ENCODE results near the gene SLIT1. TPM values are rescaled to one million over a fixed set of nuclear protein-coding genes. Genes with fewer than 3 reads are reported as not detected.

SLIT1 gene
- total RNA-seq, 2 donors from 2014 or later, result 0.14 to 0.35 TPM

GRCh38 chr10:97097084-97097433, 88.7 kb downstream of the SLIT1 start:
- no peak for DNase-seq (ENCODE audit: low spot score)
- no peaks in the 10 kb centered on the region for H3K27me3 ChIP-seq (replicated peaks; ENCODE audit: insufficient read depth)
- H3K36me3 ChIP-seq, result no peaks in the 10 kb centered on the region
- ATAC-seq (ENCODE audit: insufficient number of reproducible peaks, low FRiP score, low read depth), result no peak
- H3K9me3 ChIP-seq, result no peaks in the 10 kb centered on the region
- TF ChIP-seq, protein P1, sequence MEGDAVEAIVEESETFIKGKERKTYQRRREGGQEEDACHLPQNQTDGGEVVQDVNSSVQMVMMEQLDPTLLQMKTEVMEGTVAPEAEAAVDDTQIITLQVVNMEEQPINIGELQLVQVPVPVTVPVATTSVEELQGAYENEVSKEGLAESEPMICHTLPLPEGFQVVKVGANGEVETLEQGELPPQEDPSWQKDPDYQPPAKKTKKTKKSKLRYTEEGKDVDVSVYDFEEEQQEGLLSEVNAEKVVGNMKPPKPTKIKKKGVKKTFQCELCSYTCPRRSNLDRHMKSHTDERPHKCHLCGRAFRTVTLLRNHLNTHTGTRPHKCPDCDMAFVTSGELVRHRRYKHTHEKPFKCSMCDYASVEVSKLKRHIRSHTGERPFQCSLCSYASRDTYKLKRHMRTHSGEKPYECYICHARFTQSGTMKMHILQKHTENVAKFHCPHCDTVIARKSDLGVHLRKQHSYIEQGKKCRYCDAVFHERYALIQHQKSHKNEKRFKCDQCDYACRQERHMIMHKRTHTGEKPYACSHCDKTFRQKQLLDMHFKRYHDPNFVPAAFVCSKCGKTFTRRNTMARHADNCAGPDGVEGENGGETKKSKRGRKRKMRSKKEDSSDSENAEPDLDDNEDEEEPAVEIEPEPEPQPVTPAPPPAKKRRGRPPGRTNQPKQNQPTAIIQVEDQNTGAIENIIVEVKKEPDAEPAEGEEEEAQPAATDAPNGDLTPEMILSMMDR (IDR thresholded peaks at IDR 0.05), result no peak
- H3K4me3 ChIP-seq, result no peak overlapping the region
- no peak overlapping the region for H3K27ac ChIP-seq
- H3K4me1 ChIP-seq (ENCODE audit: control insufficient read depth in 1 of 2, low read depth in 2 of 2), result peaks cover 0 to 14% of the 10 kb centered on the region in 2 donors

GRCh38 chr10:97096261-97097083, 89.3 kb downstream of the SLIT1 start:
- no peaks in the 10 kb centered on the region for H3K36me3 ChIP-seq
- no peak for ATAC-seq (ENCODE audit: insufficient number of reproducible peaks, low FRiP score, low read depth)
- H3K27me3 ChIP-seq (replicated peaks; ENCODE audit: insufficient read depth), result no peaks in the 10 kb centered on the region
- no peak for DNase-seq (ENCODE audit: low spot score)
- peak overlapping the region; percentile 32 for H3K4me3 ChIP-seq
- no peak overlapping the region for H3K27ac ChIP-seq
- H3K9me3 ChIP-seq, result no peaks in the 10 kb centered on the region
- H3K4me1 ChIP-seq (ENCODE audit: control insufficient read depth in 1 of 2, low read depth in 2 of 2), result peaks cover 0 to 14% of the 10 kb centered on the region in 2 donors
- TF ChIP-seq, protein P1 (IDR thresholded peaks at IDR 0.05), result no peak

GRCh38 chr10:97095701-97096260, 90.0 kb downstream of the SLIT1 start:
- H3K36me3 ChIP-seq, result no peaks in the 10 kb centered on the region
- TF ChIP-seq, protein P1 (IDR thresholded peaks at IDR 0.05), result no peak
- no peak for ATAC-seq (ENCODE audit: insufficient number of reproducible peaks, low FRiP score, low read depth)
- H3K4me1 ChIP-seq (ENCODE audit: control insufficient read depth in 1 of 2, low read depth in 2 of 2), result peaks cover 0 to 14% of the 10 kb centered on the region in 2 donors
- H3K27me3 ChIP-seq (replicated peaks; ENCODE audit: insufficient read depth), result no peaks in the 10 kb centered on the region
- no peak for DNase-seq (ENCODE audit: low spot score)
- peak overlapping the region; percentile 32 for H3K4me3 ChIP-seq
- no peak overlapping the region for H3K27ac ChIP-seq
- H3K9me3 ChIP-seq, result no peaks in the 10 kb centered on the region

DNA sequence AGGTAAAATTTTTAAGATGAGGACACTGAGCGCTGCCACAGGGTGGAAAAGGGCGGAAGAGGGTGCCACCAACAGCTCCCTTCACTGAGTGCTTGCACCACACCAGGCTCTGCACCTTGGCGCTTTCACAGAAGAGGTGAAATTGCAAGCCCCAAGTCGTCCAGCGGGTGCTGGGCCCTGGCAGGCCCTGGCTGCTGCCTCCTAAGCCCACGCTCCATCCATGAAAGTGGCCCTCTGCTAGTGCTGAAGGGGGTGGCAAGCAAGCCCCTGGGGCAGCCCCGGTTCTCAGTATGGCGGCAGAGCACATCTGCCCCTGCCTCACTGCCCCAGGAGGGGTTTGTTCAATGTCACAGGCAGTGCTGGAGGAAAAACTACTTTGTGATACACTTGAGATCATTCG, 95.1 kb downstream of the SLIT1 start:
- no peak for ATAC-seq (ENCODE audit: insufficient number of reproducible peaks, low FRiP score, low read depth)
- no peak for DNase-seq (ENCODE audit: low spot score)
- Histone ChIP-seq H3K9me3 (no peaks in the 10 kb centered on the region), H3K27ac (no peak overlapping the region), H3K36me3 (no peaks in the 10 kb centered on the region), H3K4me3 (no peak overlapping the region), H3K27me3 (replicated peaks; ENCODE audit: insufficient read depth) (no peaks in the 10 kb centered on the region), H3K4me1 (ENCODE audit: control insufficient read depth in 1 of 2, low read depth in 2 of 2) (no peaks in the 10 kb centered on the region)
- TF ChIP-seq, protein P1 (IDR thresholded peaks at IDR 0.05), result no peak

DNA sequence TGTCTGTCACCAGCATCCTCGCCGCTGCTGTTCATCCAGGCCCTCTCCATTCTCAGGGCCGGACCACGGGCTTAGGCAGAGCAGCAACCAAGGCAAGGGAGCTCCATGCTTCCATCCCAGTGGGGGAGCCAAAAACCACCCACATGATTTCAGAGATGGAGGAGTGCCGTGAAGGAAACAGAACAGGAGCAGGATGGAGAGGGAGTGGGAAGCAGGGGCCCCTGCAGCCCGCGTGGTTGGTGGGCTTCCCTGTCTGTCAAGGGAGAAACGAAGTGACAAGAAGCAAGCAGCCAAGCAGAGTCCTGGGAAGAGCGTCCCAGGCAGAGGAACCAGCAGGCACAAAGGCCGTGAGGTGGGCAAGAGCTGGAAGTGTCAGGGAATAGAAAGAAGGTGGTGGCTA, 95.7 kb downstream of the SLIT1 start:
- H3K4me1 ChIP-seq (ENCODE audit: control insufficient read depth in 1 of 2, low read depth in 2 of 2), result no peaks in the 10 kb centered on the region
- no peak for ATAC-seq (ENCODE audit: insufficient number of reproducible peaks, low FRiP score, low read depth)

More for the DNA sequence above, 95.7 kb downstream of the SLIT1 start:
- no peak for DNase-seq (ENCODE audit: low spot score)
- TF ChIP-seq, protein P1 (IDR thresholded peaks at IDR 0.05), result no peak
- no peaks in the 10 kb centered on the region for H3K27me3 ChIP-seq (replicated peaks; ENCODE audit: insufficient read depth)
- H3K9me3 ChIP-seq, result no peaks in the 10 kb centered on the region
- H3K4me3 ChIP-seq, result no peak overlapping the region
- no peaks in the 10 kb centered on the region for H3K36me3 ChIP-seq
- no peak overlapping the region for H3K27ac ChIP-seq
